ENCODE results near the gene PPP1R14D.

Gene PPP1R14D

DNA sequence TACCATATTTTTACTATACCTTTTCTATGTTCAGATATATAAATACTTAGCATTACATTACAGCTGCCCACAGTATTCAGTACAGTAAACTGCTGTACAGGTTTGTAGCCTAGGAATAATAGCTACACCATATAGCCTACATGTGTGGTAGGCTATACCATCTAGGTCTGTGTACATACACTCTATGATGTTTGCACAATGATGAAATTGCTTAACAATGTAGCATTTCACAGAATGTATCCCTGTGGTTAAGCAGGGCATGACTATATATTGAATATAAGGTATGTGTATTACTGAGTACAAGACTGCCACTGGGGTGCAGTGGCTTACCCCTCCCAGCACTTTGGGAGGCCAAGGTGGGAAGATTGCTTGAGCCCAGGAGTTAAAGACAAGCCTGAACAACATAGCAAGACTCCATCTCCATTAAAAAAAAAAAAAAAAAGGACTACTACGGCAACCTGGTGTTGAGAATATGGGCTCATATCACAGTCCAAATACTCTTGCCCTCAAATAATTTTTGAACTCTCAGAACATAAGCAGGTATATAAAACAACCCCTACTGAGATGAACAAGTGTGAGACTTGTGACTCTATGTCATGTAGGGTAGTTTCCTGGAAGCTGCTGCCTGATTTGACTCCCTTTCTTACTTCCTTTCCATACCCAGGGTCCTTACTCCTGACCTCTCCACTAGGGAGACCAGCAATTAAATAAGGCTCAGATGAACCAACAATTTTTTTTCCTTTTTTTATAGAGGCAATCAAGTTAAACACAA, 4.8 kb downstream of the PPP1R14D start:
- DNase-seq (ENCODE audit: extremely low read depth in 1 of 2, low read depth in 1 of 2), result no peak

DNA sequence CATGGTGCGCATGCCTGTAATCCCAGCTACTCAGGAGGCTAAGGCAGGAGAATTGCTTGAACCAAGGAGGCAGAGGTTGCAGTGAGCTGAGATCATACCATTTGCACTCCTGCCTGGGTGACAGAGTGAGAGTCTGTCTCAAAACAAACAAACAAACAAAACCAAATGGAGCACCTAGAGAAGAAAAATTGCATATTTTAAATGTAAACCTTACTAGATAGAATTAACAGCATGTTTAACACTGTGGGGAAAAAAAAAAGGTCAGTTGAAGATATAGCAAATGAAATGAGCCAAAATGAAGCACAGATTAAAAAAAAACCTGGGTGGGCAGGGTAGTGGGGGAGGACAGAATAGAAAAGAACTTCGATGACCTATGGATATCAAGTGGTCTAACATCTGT, 7.3 kb downstream of the PPP1R14D start:
- DNase-seq (ENCODE audit: extremely low read depth in 1 of 2, low read depth in 1 of 2), result no peak

DNA sequence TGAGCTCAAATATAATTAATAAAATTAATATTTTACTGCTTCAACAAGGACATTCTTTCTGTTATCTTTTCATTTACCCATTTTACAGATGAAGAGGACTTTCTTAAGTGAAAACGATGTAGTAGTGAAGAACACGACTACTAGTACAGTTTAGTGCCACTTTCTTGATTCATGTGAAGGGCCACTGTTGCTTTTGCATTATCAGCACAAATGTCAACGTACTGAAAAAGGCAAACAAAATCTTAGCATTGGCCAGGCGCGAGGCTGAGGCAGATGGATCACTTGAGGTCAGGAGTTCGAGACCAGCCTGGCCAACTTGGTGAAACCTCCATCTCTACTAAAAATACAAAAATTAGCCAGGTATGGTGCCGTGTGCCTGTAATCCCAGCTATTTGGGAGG, 9.5 kb downstream of the PPP1R14D start:
- DNase-seq (ENCODE audit: extremely low read depth in 1 of 2, low read depth in 1 of 2), result no peak

DNA sequence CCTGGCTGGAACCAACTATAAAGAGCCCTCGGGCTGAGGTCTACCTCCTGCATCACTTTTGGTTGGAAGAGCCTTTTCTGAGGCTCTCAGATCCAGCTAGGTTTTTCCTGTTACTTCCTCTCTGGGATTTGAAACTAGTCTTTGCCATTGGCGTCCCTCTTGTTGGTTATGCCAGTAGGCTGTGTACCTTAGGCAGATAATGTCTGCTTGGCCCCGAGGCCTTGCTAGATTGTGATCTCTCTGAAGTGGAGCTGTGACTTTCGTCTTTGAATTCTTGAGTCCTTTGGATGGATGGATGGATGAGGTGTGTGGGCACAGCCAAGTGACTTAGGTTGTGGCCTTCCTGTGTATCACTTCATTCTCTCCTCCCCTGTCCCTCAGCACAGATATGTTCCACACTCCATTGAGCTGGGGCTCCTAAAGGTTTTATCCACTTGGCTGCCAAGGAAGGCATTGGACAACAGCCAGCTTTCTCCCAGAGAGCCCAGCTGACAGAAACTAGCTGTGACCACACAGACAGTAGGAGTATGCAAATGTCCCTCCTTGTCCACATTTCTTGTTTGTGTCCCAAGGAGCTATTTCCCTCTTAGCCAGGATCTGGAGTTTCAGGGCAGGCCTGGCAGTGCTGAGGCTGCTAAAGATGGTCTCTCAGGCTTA, 13.3 kb downstream of the PPP1R14D start:
- DNase-seq (ENCODE audit: extremely low read depth in 1 of 2, low read depth in 1 of 2), result no peak

DNA sequence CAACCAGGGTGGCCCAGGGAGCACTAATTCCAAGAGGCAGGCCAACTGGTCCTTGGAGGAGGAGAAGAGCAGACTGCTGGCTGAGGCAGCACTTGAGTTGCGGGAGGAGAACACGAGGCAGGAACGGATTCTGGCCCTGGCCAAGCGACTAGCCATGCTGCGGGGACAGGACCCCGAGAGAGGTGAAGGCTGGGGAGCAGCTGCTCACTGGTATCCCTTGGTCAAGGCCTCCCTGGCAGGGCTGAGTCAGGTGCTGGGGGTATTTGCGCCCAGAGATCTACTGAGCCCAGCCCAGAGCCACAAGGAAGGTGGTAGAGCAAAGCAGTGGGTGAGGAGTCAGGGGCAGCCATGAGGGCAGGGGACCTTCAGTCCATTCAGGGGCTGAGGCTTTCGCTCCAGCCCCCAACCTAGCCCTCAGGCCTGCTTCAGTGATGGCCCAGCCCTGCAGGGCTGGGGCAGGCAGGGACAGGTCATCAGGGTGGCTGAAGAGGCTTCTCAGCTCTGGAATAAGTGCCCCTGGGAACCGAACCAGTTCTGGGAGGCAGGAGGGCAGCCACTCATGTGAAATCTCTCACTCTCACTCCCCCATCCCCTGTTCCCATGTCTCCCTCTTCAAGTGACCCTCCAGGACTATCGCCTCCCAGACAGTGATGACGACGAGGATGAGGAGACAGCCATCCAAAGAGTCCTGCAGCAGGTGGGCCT, 15.6 kb downstream of the PPP1R14D start:
- DNase-seq (ENCODE audit: extremely low read depth in 1 of 2, low read depth in 1 of 2), result no peak

DNA sequence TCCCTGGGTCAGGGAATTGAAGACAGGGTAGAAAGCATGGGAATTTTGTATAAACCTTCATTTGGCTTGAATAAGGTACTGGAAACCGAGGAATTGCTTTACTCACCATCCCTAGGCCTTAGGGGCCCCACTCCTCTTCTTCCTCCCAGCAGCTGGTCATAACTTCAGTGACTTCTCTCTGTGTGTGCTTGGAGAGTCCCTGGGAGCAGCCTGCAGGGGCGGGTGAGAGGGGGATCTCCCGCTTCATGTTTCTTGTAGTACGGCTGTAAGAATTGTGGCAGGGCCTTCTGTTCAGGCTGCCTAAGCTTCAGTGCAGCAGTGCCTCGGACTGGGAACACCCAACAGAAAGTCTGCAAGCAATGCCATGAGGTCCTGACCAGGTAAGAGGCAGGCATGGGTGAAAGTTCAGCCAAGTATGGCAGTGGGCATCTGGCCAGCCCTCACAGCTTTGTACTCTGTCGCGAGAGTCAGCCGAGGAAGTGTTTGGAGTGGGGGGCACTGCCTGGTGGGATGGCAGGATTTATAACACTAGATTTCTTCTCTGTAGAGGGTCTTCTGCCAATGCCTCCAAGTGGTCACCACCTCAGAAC, 19.6 kb downstream of the PPP1R14D start:
- DNase-seq (ENCODE audit: extremely low read depth in 1 of 2, low read depth in 1 of 2), result no peak

DNA sequence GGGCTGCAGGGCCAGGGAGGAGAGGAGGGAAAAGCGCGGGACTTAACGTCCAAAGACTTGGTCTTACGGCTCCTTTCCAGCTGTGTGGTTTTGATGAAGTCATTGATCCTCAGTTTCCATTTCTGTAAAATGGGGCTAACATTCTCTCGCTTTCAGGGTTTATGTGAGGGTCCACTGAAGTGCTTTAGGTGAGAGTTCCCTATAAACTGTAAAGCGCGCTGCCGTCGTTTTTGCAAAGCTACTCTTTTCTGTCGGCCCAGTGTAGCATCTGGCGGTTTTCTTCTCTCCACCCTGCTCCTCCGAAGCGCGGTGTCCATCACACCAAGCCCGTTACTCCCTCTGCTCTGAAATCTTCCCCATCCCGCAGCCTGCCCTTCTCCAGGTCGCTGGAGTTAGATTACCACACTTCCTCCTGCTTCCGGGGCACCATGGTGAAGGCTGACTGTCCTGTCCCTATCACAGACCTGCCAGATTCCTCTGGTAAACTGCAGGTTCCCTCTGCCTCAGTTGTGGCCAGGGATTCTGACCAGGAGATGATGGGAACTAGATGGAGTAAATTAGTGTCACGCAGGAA, 20.5 kb downstream of the PPP1R14D start:
- no peak for DNase-seq (ENCODE audit: extremely low read depth in 1 of 2, low read depth in 1 of 2)

DNA sequence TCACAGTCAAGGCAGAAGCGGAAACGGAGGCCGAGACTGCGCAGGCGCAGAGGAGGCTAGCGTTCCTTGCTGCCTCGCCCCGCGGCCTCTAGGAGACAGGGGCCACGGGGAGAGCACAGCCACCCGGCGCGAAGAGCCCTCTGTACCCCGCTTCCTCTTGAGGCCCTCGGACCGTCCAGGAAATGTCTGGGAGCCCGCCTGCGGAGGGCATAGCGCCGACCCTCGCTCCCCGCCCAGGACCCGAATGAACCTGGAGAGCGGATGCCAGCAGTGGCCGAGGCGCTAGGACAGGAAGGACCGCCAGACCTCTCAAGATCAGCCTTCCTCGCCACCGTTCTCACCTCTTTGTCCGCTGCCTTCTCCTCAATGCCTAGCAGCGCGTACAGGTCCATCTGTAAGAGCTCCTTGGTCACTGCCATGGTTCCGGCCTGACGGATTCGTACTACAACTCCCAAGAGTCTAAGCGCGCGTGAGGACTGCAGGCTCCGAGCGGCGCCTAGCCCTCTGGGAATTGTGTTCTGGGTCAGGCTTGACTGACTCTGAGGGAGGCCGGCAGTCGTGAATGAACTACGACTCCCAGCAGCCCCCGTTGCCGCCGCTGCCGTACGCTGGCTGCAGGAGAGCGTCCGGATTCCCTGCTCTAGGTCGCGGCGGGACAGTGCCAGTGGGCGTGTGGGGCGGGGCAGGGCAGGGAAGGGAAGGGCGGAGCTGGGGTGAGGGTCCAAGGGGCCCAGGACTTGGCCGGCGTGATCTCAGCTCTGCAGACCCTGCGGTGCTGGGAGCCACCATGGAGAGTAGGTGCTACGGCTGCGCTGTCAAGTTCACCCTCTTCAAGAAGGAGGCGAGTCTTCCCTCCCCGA, 21.2 kb downstream of the PPP1R14D start, which contains the start of the genes DNAJC17 and ZFYVE19:
TSS of gene DNAJC17 (minus strand) at position 446 of the 860 bp plus-strand sequence. CDS start at position 419, 27 bp downstream.
TSS of gene ZFYVE19 (plus strand) at position 62 of the 860 bp plus-strand sequence. CDS start at position 563, 501 bp downstream.
- peak; percentile 84 to 93 for DNase-seq (ENCODE audit: extremely low read depth in 1 of 2, low read depth in 1 of 2)

DNA sequence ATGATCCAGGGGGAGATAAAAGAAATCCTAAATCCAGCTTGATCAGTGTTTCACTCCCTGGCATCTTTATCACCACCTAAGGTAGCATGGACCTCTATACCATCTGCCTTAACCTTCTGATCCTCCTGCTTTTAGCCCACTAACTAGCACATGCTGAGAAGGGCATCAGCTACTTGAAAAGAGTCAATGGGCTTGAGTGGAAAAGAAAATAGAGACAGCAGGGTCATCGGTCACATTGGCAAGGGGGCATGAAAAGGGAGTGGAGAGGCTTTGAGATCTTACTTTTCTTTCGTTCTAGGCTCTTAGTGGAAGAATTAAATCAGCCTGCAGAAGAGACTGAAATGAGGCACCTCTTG, 21.9 kb downstream of the PPP1R14D start:
- DNase-seq (ENCODE audit: extremely low read depth in 1 of 2, low read depth in 1 of 2), result no peak

DNA sequence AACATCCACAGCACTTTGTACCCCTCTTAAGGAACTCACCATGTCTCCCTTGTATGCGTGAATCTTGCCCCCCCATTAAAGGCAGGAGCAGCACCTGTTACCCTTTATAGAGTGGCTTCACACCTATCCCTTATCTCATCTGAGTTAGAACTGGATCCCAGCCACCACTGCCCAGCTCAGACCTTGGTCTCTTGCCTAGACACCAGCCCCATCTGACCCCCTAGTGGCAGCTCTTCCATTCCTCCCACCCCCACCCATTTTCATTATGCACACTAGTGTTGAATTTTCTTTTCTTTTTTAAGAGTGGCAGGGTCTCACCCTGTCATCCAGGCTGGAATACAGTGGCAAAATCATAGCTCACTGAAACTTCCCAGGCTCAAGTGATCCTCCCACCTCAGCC, 24.8 kb downstream of the PPP1R14D start:
- no peak for DNase-seq (ENCODE audit: extremely low read depth in 1 of 2, low read depth in 1 of 2)

DNA sequence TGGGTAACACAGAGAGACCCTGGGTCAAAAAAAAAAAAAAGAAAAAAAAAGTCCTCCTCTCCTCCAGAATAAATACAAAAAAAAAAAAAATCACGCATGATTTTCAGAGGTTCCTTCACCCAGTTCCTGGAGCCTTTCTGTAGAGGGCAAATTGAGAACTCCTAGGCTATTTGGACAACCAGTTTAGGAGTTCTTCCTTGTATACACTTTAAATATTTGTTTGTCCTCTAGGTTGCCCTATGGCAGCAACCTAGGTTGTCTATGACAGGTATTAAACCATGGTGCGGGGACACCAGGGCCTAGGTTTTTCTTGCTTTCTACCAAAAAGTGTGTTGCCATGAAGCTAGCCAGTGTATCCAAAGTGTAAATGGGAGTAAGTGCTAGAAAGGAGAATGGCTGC, 25.4 kb downstream of the PPP1R14D start:
- no peak for DNase-seq (ENCODE audit: extremely low read depth in 1 of 2, low read depth in 1 of 2)

DNA sequence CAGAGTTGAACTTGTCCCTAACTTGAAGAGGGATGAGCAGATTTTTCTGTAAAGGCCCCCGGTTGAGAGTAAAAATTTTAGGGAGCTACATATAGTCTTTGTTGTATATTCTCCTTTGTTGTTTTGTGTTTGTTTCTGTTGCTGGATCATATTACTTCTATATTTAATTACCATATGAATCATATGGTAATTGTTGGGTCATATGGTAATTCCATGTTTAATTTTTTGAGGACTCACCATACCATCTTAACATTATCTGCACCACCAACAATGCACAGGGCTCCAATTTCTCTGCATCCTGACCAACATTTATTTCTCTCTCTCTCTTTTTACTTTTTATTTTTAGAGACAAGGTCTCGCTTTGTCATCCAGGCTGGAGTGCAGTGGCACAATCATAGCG, 29.0 kb downstream of the PPP1R14D start:
- DNase-seq (ENCODE audit: extremely low read depth in 1 of 2, low read depth in 1 of 2), result no peak

DNA sequence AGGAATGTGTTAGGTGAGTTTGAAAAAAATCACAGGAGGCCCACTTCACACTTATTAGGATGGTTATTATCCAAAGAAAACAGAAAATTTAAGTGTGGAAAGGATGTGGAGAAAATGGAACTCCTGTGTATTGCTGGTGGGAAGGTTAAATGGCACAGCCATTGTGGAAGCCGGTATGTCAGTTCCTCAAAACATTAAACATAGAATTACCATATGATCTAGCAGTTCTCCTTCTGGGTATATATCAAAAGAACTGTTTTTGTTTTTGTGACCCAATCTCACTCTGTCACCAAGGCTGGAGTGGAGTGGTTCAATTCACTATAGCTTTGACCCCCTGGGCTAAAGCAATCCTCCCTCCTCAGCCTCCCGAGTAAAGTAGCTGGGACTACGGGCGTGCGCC, 32.0 kb downstream of the PPP1R14D start:
- DNase-seq (ENCODE audit: extremely low read depth in 1 of 2, low read depth in 1 of 2), result no peak

DNA sequence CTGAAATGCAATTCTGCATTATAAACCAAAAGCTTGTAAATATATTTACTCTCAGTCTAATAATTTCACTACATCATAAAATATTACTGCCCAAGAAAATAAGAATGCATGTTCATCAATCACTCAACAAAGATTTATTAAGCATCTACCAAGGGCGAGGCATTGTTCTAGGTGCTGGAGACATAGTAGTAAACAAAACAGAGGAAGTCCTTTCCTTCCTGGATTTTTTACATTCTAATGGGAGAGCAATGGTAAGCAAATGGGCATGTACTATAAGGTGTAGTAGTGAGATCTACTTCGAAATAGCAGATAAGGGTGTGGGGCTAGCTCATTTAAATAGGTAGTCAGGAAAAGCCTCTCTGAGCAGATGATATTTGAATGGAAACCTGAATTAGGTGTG, 32.5 kb downstream of the PPP1R14D start:
- DNase-seq (ENCODE audit: extremely low read depth in 1 of 2, low read depth in 1 of 2), result no peak

DNA sequence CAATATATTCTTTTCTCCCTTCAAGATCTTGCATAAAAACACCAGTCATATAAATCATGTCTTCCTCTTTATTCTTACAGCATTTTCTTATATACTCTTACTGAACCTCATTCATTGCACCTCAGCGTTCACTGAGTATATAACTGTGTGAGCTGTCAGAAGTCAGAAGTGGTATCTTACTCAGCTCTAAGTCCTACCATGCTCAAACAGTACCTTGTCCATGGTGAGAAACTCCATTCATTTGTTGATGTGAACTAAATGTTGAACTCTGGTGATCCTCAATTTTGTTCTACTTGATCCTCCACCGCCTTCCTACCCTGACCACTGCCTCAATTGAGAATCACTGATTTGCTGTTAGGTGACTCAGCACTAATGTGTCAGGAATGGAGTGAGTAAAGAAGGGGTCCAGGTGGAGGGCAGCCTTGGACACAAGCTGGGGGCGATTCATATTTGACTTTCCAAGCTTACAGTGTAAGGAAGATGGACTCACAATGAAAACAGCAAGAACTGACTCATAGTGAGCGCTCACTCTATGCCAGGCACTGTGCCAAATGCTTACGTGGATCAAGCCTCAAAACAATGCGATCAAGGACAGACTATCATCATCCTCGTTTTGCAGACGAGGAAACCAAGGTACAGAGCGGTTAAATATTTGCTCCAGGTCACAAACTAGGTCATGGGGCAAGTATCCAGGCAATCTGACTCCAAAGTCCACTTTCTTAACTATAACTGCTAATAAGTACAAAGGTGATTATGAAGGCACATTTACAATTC, 35.1 kb downstream of the PPP1R14D start:
- DNase-seq (ENCODE audit: extremely low read depth in 1 of 2, low read depth in 1 of 2), result peak in 1 of 2 donors; percentile 12

DNA sequence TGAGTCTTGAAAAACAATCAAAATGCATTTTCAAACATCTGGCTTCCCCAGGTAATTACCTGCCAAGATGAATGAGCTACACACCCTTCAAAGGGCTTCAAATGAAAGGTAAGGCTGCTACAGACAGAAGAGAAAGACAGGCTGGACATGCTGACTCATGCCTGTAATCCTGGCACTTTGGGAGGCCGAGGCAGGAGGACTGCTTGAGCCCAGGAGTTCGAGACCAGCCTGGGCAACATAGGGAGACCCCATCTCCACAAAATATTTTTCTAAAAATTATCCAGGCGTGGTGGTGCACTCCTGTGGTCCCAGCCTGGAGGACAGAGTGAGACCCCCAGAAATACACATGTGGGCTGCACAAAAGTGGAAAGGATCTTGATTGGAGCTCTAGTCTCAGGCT, 36.1 kb downstream of the PPP1R14D start:
- no peak for DNase-seq (ENCODE audit: extremely low read depth in 1 of 2, low read depth in 1 of 2)

DNA sequence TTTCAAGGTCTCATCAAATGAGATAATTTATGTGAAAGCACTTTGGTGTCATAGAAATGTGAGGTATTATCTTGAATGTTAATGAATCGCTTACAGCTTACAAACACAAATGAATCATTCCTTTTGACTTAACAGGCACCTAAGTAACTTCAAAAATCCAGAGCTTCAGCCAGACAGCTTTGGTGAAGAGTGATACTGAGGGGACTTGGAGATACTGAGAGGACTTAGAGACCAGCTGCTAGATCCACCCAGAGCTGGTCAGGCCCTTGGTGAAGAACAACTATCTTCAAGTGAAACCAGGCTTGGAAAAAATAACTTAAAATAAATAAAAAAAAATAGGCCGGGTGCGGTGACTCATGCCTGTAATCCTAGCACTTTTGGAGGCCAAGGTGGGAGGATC, 37.8 kb downstream of the PPP1R14D start:
- no peak for DNase-seq (ENCODE audit: extremely low read depth in 1 of 2, low read depth in 1 of 2)

DNA sequence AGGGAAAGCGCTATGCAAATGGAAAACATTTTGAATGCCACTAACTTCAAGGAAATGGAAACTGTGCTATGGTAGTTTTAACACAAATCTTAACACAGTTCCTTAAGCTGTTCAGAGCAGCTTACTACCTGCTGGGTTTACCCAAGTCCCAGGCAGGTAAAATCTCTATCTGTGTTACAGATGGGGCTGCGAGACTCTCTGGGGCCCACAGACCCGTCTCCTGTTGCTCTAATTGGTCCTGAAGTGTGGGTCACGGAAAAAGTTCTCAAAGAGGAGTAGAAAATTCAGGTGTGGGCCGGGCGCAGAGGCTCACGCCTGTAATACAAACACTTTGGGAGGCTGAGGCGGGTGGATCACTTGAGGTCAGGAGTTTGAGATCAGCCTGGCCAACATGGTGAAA, 38.5 kb downstream of the PPP1R14D start:
- DNase-seq (ENCODE audit: extremely low read depth in 1 of 2, low read depth in 1 of 2), result no peak

DNA sequence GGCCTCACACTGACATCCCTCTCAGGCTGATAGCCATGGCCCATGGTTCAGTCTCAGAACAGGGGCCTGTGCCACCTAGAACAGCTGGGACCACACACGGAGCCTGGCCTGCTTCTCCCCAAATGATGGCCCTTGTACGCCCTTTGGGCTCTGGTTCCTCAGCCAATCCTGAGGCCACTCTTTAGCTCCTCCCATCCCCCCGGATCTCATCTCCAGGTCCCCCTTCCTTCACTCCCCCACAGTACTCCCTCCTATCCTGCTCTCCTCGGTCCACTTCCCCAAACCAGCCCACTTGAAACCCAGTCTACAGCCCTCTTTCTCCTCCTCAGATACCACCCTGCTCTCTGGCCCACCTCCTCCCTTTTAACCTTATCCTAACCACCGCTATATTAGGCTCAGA, 39.4 kb downstream of the PPP1R14D start:
- DNase-seq (ENCODE audit: extremely low read depth in 1 of 2, low read depth in 1 of 2), result no peak
